Gastrocnemius medialis (tissue), 4 donors: Measurements from ENCODE around the gene CRACDL.

Experiments
- POLR2A ChIP-seq, 2 donors: fragments of 450-650 bp; IDR thresholded peaks; one replicate each; pipeline ENCODE4 v1.6.1; 2017; ENCODE audit warnings: antibody characterized with exemption in 2 of 2, mild to moderate bottlenecking in 2 of 2, moderate library complexity in 2 of 2
- TF ChIP-seq, protein P1 (sequence below), 5 experiments: fragments of 450-650 bp in 3 of 5; fragments of 200-600 bp in 2 of 5; sonication (generic) in 2 of 5; IDR thresholded peaks in 4 of 5; conservative IDR thresholded peaks in 1 of 5; 1 replicate in 4 of 5; 2 replicates in 1 of 5; pipeline ENCODE4 v1.5.1; 2016 to 2019; ENCODE audit warnings: antibody characterized with exemption in 5 of 5, mild to moderate bottlenecking in 3 of 5, moderate library complexity in 3 of 5

DNA sequence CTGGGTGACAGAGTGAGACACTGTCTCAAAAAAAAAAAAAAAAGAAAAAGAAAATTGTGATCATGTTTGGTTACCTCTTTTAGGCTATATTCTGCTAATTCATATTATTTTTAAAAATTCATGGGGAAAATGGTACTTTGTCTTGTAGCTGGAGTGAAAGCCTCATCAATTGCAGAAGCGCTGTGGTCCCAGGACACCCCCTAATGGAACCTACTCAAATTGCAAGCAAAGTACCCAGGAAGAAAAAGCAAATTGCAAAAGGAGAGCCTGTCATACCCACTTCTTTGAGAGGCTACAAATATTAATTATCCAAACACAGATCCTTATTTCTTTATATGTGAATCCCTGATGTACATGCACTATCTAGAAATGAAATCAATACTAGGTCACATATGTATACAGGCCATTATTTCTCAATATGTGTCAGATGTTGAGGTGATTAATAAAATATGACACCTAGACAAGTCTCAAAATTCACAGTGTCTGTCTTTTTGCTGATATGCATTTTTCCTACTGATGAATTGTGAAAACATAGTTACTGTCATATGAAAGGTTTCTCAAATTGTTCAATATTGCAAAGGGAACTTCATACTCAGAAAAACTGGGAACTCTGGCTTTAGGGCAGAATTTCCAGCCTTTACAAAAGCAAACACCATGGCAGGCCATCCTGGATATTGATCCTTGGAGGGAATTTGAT is 12.6 kb downstream of the CRACDL start:
- TF ChIP-seq, protein P1, sequence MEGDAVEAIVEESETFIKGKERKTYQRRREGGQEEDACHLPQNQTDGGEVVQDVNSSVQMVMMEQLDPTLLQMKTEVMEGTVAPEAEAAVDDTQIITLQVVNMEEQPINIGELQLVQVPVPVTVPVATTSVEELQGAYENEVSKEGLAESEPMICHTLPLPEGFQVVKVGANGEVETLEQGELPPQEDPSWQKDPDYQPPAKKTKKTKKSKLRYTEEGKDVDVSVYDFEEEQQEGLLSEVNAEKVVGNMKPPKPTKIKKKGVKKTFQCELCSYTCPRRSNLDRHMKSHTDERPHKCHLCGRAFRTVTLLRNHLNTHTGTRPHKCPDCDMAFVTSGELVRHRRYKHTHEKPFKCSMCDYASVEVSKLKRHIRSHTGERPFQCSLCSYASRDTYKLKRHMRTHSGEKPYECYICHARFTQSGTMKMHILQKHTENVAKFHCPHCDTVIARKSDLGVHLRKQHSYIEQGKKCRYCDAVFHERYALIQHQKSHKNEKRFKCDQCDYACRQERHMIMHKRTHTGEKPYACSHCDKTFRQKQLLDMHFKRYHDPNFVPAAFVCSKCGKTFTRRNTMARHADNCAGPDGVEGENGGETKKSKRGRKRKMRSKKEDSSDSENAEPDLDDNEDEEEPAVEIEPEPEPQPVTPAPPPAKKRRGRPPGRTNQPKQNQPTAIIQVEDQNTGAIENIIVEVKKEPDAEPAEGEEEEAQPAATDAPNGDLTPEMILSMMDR (IDR thresholded peaks at IDR 0.05 in 4 of 5, conservative IDR thresholded peaks at IDR 0.05 in 1 of 5), result no peak
- no peak for TF ChIP-seq POLR2A (IDR thresholded peaks at IDR 0.05)
